COR-L47 (cell line): Measurements from ENCODE around the gene GAB1.

Source experiments
- DNase-seq: peaks from one replicate; lab custom pipeline; 2025; lab: John Stamatoyannopoulos, UW

The GAB1 gene

GRCh38 chr4:143336781-143337599 is at the start of gene GAB1:
TSS of gene GAB1 (plus strand) at chr4:143336876. CDS start at chr4:143337189, 313 bp downstream.
- DNase-seq: peak; percentile 66

DNA sequence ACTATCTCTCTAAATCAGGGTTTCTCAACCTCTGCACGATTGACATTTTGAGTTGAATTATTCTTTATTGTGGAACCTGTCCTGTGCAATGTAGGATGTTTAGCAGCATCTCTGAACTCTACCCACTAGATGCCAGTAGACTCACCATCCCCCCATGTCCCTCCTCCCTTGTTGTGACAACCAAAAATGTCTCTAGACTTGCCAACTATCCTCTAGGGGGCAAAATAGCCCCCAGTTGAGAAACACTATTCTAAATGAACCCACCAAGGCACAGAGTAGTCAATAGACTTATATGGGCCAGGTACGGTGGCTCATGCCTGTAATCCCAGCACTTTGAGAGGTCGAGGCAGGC is 49.1 kb upstream of the GAB1 start:
- no peak for DNase-seq

- DNase-seq: no peak
Observed at GRCh38 chr4:143288171-143288570, 48.5 kb upstream of the GAB1 start.

- DNase-seq: no peak
Observed at GRCh38 chr4:143289370-143289769, 47.3 kb upstream of the GAB1 start.

DNA sequence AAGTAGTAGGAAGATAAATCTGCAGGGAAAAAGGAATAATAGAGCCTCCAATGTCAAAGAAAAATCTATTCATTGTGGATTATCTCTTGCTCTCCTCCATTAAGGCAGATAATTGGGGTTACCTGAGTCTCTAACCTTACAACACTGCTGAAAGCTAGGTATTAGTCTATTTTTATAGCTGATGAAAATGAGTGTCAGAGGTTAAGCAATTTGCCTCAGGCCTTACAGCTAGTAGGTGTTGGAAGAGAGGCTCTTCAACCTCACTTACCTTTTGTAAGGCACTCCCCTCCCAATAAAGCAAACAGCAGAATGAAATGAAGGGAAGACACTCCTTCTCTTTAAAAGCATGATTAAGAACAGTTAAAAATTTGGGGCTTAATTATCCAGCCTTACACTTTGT is 45.4 kb upstream of the GAB1 start:
- no peak for DNase-seq

- DNase-seq: no peak
Observed at GRCh38 chr4:143292858-143293257, 43.8 kb upstream of the GAB1 start.

GRCh38 chr4:143294310-143294709 is 42.4 kb upstream of the GAB1 start:
- DNase-seq: no peak

DNA sequence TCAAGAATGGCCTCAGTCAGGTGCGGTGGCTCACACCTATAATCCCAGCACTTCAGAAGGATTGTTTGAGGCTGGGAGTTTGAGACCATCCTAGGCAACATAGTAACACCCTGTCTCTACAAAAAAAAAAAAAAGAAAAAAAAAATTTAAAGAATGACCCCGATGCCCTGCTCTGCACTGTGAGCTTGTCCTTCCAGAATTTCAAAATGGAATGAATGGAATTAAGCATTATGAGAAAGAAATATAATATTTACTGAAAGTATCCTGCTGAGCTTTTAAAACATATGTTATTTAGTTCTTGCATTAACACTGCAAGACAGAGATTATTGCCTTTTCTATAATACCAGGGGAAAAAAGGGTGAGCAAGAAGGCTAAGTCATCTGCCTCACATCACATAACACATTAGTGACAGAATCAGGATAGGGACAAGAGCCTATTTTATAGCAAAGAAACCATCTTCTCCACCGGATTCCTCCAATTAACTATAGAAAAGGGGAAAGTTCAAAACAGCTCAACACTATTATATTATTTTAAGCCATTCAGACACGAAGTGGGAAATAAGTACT is 41.9 kb upstream of the GAB1 start:
- DNase-seq: no peak

GRCh38 chr4:143296397-143297067 is 40.1 kb upstream of the GAB1 start:
- DNase-seq: no peak

DNA sequence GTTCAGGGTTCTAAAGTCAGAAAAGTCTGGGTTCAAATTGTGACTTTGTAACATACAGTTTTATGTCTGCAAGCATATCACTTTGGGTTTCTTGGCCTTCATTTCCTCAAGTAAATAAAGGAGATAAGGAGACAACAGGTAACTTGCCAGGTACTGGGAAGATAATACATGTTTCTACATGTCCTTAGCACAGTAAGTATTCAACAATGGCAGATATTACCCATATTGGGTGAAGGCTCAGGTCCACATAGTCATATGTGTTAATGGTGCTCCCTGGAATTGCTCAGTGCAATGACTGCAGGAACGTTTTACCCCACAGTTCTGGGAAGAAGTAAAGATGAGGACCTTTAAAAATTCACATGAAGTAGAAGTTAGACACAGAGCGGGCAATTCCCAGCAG is 35.8 kb upstream of the GAB1 start:
- no peak for DNase-seq

DNA sequence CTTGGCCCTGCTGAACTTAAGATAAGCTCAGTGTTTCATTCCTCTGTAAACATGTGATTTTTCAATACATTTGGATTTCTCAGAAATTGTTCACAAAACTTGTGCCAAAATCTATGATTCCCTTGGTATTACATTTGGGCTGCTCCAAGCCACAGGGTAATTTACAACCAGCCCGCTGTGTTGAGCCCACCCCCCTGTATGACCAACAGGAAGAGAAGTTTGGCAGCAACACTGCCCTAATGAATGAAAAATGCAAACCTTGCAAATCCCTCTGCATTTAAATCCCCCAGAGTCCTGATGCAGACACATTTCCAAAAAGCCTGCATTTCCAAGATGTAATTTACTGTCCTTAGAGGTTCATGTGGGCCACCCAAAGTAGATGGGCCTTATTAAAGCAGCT is 34.1 kb upstream of the GAB1 start:
- DNase-seq: no peak

DNA sequence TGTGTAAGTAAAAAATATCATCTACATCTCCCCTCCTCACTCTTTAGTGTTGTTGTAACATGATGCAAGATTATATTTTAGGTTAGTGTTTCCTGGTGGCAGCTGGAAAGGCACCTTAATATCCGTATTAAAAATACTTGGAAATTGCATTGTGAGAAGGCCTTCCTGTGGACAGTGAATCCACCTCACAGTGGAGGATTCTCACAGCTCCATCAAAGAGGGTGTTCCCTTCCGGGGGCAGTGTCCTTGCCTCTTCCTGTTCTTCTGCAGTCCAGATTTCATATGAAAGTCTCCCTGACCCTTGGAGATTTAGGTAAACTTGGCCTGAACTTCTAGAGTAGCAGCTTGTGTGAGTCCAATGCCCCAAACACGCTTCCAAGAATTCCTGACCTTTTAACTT is 29.9 kb upstream of the GAB1 start:
- DNase-seq: no peak

- no peak for DNase-seq
Observed at GRCh38 chr4:143307531-143307930, 29.1 kb upstream of the GAB1 start.

DNA sequence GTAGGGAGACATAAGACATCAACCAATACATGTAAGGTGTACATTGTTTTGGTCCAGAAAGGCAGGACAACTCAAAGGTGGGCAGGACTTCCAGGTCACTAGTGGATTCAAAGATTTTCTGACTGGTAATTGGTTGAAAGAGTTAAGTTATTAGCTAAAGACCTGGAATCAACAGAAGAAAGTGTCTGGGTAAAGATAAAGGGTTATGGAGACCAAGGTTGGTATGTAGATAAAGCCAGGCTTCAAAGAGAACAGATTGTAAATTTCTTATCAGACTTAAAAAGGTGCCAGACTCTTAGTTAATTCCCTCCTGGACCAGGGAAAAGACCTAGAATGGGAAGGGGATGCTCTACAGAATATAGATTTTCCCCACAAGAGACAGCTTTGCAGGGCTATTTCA is 28.3 kb upstream of the GAB1 start:
- DNase-seq: no peak

DNA sequence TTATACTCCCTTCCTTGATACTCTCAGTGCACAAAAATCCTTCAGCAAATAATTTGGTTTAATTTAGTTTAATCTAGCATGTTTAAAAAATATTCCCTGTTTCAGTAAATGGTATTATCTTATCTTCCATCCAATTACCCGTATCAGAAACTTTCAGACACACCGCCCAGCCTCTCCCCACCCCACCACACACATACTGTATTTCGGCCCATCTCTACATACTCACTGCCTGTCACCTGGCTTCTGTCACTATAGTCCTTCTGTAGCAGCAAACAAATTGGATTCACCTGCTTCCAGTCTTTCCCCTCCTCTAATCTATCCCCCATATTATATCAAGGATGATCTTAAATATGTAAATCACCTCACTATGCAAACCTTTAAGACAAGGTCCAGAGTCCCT is 24.8 kb upstream of the GAB1 start:
- no peak for DNase-seq

DNA sequence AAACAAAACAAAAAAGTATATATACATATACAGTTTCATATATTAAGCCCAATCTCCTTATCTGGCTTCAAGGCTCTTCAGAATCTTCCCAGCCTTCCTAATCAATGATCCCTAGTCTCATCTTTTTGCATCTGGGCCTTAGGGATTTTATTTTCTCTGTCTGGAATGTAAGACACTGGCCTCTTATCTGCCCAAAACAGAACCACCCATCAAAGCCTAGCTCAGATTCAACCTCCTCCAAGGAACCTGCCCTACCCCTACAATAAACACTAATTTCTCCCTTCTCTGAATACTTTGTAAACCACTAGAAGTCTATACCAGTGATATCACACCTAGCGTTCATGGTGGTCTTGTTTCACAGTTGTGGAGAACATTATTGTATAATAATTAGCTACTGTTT is 23.2 kb upstream of the GAB1 start:
- DNase-seq: no peak

- DNase-seq: no peak
Observed at GRCh38 chr4:143313996-143314395, 22.7 kb upstream of the GAB1 start.

DNA sequence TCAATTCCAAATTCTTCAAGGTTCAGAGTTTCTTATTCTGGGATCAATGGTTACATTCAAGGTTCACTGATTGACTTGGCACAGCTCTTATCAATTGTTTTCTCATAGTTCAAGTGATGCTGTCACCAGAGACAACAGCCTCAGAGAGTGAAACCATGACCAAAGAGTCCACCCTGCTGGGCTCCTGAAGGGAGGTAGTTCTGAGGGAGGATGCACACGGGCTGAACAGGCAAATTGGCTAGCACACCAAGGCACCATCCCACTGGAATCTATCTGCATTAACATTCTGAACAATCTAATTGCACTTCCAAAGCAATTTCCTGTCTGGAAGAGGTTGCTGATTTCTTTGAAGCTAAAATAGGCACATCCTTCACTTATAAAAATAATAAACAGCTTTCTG is 16.6 kb upstream of the GAB1 start:
- DNase-seq: no peak

- no peak for DNase-seq
Observed at GRCh38 chr4:143326735-143327134, 9.9 kb upstream of the GAB1 start.

GRCh38 chr4:143329985-143330384 is 6.7 kb upstream of the GAB1 start:
- DNase-seq: no peak

DNA sequence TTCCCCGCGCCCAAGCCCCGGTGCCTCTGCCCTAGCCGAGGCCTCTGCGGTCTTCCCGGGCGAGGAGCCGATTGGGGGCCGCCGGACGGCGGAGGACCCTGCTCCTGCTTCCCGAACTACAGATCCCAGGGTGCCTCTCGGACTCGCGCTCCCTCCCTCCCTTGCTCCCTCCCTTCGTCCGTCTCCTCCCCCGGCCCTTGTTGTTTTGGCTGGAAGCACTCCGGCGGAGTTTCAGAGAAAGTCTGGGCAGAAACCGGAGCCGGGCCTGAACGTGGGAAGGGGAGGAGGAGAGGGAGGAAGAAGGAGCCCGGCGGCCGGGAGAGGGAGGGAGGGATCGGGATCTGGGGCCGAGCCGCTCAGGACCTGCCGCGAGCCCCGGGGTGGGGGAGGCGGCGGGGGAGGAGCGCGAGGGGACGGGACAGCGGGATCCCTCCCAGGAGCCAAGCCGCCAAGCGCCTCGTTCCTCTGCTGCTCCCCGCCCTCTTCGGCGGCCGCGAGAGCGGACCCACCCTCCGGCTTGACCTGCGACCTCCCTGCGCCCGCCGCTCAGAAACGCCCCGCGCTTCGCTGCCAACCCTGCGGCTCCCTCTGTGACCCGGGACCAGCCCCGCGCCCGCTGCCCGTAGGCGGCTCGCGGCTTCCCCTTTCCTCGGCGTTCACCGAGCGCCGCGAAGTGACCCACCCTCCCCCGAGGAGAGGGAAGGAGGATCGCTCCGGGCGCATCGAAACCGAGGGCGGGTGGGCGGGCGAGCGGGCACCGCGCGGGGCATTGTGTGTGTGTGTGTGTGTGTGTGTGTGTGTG is 496 bp upstream of the GAB1 start:
- peak; percentile 59 for DNase-seq

- DNase-seq: peak; percentile 40
Observed at GRCh38 chr4:143337600-143338287, 1.1 kb downstream of the GAB1 start.
